ENCODE data around the gene MSH3. TPM values are rescaled to one million over a fixed set of nuclear protein-coding genes. Genes with fewer than 3 reads are reported as not detected.

The MSH3 gene
- total RNA-seq, 1 donor from 2014 or later: 17.0 TPM

DNA sequence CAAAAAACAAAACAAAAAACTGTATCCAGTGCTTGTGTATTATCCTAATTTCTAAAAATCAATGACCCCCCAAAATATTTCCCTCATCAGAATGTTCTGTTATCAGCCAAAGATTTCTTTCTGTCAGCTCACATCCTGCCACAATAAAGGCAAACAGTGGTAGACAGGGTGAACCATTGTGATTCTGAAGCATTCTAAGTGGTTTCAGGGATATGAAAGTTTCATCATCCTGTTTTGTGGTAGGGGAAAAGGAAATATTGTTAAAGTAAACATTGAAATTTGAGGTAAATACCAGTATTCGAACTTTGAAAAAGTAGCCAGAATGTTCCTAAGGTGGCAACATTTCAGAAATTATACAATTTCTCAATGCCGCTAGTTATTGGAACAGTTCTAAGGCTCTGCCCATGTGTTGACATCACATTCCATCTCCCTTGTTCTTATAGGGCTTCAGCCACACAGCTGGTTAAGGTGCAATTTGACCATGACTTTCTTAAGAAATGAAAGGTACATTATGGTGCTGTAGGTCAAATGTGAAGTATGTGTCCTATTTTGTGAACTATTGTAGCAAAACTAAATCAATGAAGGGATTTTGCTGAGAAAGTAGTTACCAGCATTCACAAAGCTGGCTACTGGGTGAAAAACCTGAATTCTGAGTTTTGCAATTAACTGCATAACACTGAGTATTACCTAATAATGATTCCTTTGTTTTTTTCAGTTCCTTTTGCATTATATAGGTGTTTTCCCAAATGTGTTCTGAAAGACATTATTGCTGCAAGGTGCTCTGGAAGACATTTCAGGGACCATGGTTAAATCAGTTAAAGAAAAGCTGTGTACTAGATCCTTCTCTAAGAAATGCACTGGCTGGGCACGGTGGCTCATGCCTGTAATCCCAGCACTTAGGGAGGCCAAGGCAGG is 198.1 kb downstream of the MSH3 start:
- DNase-seq: no peak
- intact Hi-C loops (cut with DNase I): no loop called here
- H3K36me3 ChIP-seq: peaks cover 21% of the 10 kb centered on the region
- H3K9me3 ChIP-seq: peaks cover 13% of the 10 kb centered on the region
- no peaks in the 10 kb centered on the region for H3K4me1 ChIP-seq
- H3K27ac ChIP-seq: no peak overlapping the region
- TF ChIP-seq, protein P1, sequence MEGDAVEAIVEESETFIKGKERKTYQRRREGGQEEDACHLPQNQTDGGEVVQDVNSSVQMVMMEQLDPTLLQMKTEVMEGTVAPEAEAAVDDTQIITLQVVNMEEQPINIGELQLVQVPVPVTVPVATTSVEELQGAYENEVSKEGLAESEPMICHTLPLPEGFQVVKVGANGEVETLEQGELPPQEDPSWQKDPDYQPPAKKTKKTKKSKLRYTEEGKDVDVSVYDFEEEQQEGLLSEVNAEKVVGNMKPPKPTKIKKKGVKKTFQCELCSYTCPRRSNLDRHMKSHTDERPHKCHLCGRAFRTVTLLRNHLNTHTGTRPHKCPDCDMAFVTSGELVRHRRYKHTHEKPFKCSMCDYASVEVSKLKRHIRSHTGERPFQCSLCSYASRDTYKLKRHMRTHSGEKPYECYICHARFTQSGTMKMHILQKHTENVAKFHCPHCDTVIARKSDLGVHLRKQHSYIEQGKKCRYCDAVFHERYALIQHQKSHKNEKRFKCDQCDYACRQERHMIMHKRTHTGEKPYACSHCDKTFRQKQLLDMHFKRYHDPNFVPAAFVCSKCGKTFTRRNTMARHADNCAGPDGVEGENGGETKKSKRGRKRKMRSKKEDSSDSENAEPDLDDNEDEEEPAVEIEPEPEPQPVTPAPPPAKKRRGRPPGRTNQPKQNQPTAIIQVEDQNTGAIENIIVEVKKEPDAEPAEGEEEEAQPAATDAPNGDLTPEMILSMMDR (IDR thresholded peaks at IDR 0.05): no peak
- no peak overlapping the region for H3K4me3 ChIP-seq
- no peak for ATAC-seq
- H3K27me3 ChIP-seq (ENCODE audit: low read depth): no peaks in the 10 kb centered on the region

DNA sequence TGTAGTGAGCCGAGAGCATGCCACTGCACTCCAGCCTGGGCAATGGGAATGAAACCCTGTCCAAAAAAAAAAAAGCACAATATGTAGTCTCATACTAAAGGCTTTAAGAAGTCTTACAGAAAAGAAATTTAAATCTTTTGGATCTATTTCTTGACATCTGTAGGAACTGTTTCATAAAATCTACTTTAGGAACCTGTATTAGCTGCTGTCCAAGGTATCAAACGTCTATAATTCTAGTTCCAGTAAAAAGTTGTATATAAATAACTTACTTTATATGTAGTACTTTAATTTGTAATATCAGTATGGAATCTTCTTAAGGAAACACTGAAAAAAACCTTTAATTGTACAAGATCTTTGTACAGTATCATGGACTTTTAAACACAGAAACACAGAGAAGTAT is 199.0 kb downstream of the MSH3 start:
- intact Hi-C loops (cut with DNase I): no loop called here
- DNase-seq (no peak), ATAC-seq (no peak)
- no peaks in the 10 kb centered on the region for H3K4me1 ChIP-seq
- H3K4me3 ChIP-seq: no peak overlapping the region
- no peak overlapping the region for H3K27ac ChIP-seq
- H3K36me3 ChIP-seq: peaks cover 21% of the 10 kb centered on the region
- TF ChIP-seq, protein P1 (IDR thresholded peaks at IDR 0.05): no peak
- H3K27me3 ChIP-seq (ENCODE audit: low read depth): no peaks in the 10 kb centered on the region
- H3K9me3 ChIP-seq: peaks cover 13% of the 10 kb centered on the region

DNA sequence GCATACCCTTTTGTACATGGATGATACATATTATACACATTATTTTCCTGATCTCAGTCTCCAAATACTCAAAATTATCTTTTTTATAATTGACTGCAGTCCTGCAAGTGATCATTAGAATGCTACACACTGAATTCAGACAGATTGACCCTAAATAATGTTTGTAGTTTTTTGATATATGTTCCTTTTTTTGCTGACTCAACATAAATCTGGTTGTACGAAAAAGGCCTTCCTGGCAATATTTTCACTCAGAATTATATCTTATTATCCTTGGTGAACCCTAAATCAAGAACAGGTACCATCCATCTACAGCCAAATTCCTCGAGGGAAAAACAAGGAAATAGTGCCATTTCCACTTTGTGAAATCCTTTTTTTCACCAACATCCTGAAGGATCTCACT is 200.1 kb downstream of the MSH3 start:
- intact Hi-C loops (cut with DNase I): no loop called here
- H3K4me3 ChIP-seq: no peak overlapping the region
- TF ChIP-seq, protein P1 (IDR thresholded peaks at IDR 0.05): no peak

DNA sequence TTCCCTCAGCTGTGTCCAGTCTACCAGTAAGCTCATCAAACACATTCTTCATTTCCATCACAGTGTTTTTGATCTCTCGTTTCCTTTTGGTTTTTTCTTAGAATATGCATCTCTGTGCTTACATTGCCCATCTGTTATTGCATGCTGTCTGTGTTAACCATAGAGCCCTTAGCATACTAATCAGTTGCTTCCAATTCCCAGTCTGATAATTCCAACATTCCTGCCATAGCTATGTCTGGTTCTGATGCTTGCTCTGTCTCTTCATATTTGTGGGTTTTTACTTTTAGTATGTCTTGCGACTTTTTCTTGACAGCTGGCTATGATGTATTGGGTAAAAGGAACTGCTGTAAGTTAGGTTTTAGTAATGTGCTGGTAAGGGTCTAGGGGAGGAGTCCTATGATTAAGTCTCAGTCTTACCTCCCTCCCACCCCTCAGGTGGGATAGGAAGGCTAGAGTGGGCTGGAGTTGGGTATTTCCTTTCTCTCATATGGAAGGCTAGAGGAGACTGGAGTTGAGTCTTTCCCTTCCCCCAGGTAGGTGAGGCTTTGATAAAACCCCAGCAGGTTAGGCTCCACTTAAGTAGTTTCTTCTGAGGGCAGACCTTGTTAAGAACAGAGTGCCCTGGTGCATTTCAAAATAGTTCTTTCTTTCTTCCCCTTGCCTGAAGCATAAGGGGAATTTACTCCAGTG is 206.6 kb downstream of the MSH3 start:
- Histone ChIP-seq H3K9me3 (no peaks in the 10 kb centered on the region), H3K4me1 (no peaks in the 10 kb centered on the region), H3K27me3 (ENCODE audit: low read depth) (no peaks in the 10 kb centered on the region), H3K4me3 (no peak overlapping the region), H3K27ac (no peak overlapping the region), H3K36me3 (no peaks in the 10 kb centered on the region)
- no peak for DNase-seq
- intact Hi-C loops (cut with DNase I): no loop called here
- TF ChIP-seq, protein P1 (IDR thresholded peaks at IDR 0.05): no peak
- no peak for ATAC-seq

More for the DNA sequence above, 200.1 kb downstream of the MSH3 start:
- Histone ChIP-seq H3K27me3 (ENCODE audit: low read depth) (no peaks in the 10 kb centered on the region), H3K4me1 (no peaks in the 10 kb centered on the region), H3K27ac (no peak overlapping the region), H3K36me3 (peaks cover 13% of the 10 kb centered on the region), H3K9me3 (peaks cover 8% of the 10 kb centered on the region)
- no peak for ATAC-seq
- no peak for DNase-seq

DNA sequence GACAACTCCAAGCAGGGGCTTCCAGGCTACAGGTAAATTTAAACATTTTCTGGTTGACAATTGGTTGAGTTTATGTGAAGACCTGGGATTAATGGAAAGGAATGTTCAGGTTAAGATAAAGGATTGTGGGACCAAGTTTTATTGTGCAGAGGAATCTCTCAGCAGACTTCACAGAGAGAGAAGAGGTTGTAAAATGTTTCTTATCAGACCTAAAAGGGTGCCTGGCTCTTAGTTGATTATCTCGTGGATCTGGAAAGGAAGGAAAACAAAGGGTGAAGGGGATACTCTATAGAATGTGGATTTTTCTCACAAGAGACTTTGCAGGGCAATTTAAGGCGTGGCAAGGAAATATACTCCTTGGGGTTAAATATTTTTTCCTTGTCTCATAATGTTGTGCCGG is 209.3 kb downstream of the MSH3 start:
- DNase-seq (no peak), ATAC-seq (no peak)
- TF ChIP-seq, protein P1 (IDR thresholded peaks at IDR 0.05): no peak
- no peaks in the 10 kb centered on the region for H3K27me3 ChIP-seq (ENCODE audit: low read depth)
- no peaks in the 10 kb centered on the region for H3K9me3 ChIP-seq
- intact Hi-C loops (cut with DNase I): no loop called here
- no peak overlapping the region for H3K27ac ChIP-seq
- no peaks in the 10 kb centered on the region for H3K36me3 ChIP-seq
- no peak overlapping the region for H3K4me3 ChIP-seq
- H3K4me1 ChIP-seq: no peaks in the 10 kb centered on the region

Data from lower lobe of right lung (tissue), 2 donors.